ENCODE data around the gene KRT15. TPM values are rescaled to one million over a fixed set of nuclear protein-coding genes. Genes with fewer than 3 reads are reported as not detected.

KRT15 gene
- total and polyA plus RNA-seq, 9 of the 15 experiments (the other 6 are each of a cell fraction or from before 2014, with no cell fraction given), result 0.28 to 4.4 (median 0.56) TPM

- TF ChIP-seq ZNF592 (IDR thresholded peaks at IDR 0.05) (no peak), MTA3 (IDR thresholded peaks at IDR 0.05; ENCODE audit: borderline replicate concordance) (no peak), TSHZ1 (CRISPR knock-in tag; IDR thresholded peaks at IDR 0.05) (no peak), TCFL5 (CRISPR knock-in tag; conservative IDR thresholded peaks at IDR 0.05) (no peak), FOXJ2 (tag; IDR thresholded peaks at IDR 0.05) (no peak), SAFB (IDR thresholded peaks at IDR 0.05; ENCODE audit: borderline replicate concordance, low read depth, low read length) (no peak), SMAD3 (CRISPR knock-in tag; conservative IDR thresholded peaks at IDR 0.05) (no peak), CGGBP1 (CRISPR knock-in tag; IDR thresholded peaks at IDR 0.05) (no peak), GTF2E2 (tag; IDR thresholded peaks at IDR 0.05) (no peak), ZBTB12 (CRISPR knock-in tag; IDR thresholded peaks at IDR 0.05) (no peak), AFF4 (CRISPR knock-in tag; IDR thresholded peaks at IDR 0.05) (no peak)
Measured at GRCh38 chr17:41547921-41548843, 29.5 kb upstream of the KRT15 start (continued).
